DMS79 (cell line): Measurements from ENCODE around the gene MRC2.
A peak's percentile ranks its signal among the peaks of the same experiment; 100 is the strongest.
"Not testable (repeated sequence)": the region's sequence is repeated elsewhere in the genome, so short reads cannot be mapped to it uniquely, and the experiment has no call there.

ENCODE experiments used
- DNase-seq: peaks from one replicate; lab custom pipeline; 2025; lab: John Stamatoyannopoulos, UW

Gene MRC2, protein sequence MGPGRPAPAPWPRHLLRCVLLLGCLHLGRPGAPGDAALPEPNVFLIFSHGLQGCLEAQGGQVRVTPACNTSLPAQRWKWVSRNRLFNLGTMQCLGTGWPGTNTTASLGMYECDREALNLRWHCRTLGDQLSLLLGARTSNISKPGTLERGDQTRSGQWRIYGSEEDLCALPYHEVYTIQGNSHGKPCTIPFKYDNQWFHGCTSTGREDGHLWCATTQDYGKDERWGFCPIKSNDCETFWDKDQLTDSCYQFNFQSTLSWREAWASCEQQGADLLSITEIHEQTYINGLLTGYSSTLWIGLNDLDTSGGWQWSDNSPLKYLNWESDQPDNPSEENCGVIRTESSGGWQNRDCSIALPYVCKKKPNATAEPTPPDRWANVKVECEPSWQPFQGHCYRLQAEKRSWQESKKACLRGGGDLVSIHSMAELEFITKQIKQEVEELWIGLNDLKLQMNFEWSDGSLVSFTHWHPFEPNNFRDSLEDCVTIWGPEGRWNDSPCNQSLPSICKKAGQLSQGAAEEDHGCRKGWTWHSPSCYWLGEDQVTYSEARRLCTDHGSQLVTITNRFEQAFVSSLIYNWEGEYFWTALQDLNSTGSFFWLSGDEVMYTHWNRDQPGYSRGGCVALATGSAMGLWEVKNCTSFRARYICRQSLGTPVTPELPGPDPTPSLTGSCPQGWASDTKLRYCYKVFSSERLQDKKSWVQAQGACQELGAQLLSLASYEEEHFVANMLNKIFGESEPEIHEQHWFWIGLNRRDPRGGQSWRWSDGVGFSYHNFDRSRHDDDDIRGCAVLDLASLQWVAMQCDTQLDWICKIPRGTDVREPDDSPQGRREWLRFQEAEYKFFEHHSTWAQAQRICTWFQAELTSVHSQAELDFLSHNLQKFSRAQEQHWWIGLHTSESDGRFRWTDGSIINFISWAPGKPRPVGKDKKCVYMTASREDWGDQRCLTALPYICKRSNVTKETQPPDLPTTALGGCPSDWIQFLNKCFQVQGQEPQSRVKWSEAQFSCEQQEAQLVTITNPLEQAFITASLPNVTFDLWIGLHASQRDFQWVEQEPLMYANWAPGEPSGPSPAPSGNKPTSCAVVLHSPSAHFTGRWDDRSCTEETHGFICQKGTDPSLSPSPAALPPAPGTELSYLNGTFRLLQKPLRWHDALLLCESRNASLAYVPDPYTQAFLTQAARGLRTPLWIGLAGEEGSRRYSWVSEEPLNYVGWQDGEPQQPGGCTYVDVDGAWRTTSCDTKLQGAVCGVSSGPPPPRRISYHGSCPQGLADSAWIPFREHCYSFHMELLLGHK (N-terminal part only)

DNA sequence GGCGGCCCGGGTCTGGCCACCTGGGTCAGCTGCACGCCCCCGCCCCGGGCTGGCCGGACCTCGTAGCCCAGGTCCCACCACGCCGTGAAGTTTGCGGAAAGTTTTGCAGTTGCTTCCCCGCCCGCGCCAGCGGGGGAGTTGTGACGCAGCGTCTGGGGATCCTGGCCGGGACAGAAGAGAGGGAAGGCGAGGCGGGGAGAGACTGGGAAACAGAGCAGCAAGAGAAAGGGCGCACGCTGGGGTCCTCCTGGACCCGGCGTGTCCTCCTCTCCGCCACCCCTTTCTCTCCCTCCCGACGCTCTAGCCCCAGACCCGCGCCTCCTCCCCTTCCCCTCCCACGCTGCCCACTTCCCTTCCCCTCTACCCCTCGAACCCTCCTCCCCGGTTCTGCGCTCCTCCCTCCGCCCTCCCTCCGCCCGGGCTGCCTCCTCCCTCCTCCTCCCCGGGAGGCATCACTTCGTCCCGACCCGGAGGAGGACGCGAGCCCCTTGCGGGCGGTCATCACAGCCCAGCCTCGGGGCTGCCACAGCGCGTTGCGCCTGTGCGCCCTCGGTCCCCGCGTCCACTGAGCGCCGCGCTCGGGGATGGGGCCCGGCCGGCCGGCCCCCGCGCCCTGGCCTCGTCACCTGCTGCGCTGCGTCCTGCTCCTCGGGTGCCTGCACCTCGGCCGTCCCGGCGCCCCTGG is at the start of gene MRC2:
TSS of gene MRC2 (plus strand) at position 452 of the 685 bp plus-strand sequence. CDS start at position 585, 133 bp downstream.
- DNase-seq = no peak

DNA sequence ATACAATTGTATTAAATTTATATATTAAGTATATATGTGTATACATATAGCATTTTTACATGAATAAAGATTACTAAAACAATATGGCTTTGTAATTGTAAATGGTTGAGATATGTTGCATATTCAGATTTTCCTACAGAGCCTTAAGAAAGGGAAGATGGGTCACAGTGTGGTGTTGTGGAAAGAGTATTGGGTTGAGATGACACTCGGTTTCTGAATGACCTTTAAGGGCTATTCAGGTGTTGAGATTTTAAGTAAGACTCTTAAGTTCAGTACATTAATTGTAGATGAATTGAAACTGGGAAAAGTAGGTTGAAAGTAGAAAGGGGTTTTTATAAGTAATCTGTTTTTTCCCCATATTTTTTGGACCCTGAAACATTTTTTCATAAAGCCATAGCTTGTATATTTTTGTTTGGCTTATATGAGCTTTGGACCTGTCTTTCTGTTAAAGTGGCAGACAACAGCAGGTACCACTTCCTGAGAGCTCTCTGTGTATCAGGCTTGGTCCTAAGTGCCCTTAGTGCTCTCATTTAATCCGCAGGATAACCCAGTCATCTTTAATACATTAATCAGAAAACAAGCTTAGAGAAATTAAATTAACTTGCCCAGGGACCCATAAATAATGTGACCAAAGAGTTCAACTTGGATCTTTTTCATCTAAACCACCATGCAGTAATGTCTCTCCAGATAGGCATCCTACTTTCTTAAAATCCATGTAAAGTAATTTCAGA is 48.5 kb upstream of the MRC2 start:
- DNase-seq = no peak

DNA sequence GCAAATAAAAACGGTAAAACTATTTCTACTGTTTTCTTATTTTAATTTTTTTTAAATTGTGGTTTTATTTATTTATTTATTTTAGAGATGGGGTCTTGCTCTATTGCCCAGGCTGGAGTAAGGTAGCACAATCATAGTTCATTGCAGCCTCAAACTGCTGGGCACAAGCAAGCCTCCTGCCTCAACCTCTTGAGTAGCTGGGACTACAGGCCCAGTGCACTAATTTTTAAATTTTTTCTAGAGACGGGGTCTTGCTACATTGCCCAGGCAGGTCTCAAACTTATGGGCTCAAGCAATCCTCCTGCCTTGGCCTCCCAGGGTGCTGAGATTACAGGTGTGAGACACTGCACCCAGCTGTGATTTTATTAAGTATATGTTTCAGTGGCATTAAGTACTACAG is 46.5 kb upstream of the MRC2 start:
- no peak for DNase-seq

DNA sequence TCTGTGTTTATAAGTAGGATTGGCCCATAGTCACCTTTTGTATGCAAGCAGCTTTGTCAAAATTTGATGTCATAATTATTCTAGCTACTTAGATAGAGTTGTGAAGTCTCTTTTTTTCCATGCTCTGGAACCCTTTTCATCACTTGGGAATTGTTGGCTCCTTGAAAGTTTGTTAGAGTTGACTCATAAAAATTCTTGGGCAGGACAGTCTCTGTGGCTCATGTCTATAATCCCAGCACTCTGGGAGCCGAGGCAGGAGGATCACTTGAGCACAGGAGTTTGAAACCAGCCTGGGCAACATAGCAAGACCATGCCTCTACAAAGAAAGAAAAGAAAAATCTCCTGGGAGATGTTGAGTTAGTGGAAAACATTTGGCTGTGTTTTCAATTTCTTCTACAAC is 45.7 kb upstream of the MRC2 start:
- DNase-seq = no peak

DNA sequence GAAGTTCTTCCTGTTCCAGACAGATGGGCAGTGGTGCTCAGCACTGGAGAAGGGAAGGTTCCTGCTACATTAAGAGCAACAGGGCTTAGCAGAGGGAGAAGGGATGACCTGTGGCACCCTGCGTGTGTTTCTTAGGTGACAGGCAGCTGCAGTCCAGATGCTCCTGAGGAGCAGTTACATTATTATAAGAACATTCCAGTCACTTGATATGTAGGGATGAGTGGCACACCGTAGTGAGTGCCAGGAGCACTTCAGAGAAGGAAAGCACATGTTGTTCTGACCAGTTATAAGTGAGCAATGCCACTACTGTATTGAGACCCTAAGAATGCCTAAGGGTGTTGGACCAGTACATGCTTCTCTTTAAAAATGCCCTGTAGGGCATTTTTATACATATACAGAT is 39.9 kb upstream of the MRC2 start:
- DNase-seq = peak; percentile 7

DNA sequence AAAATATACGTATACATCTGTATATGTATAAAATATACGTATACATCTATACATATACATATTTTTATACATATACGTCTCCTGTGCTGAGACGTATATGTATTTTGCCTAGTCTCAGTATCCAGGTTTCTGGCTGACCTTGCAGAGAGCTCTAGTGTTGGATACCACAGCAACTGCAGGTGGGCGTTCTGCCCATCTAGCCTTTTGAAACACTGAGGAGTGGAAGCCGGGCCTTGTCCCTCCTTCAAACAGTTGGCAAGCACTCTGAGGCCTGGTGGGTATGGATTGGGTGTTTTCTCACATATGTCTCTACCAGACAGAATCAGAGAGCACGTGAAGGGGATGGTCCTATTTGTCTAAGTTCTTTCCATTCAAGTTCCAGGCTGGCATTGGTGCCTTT is 39.4 kb upstream of the MRC2 start:
- DNase-seq = no peak

DNA sequence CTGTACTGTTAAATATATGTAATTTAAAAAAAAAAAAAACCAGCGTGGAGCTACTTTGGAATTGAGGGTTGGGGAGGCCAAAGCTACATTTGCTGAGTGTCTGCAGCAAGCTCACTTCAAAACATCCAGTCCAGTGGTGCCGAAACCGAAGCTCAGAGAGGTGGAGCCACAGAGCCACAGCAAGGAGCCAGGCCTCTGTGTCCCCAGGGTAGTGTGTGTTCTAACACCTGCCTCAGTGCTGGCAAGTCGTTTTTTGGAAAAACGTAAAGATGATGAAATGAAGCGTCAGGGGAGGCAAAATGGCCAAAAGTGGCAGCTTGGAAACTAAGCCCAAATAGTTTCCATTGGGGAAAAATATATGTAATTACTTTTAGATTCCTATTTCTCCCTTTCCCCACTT is 36.1 kb upstream of the MRC2 start:
- no peak for DNase-seq

DNA sequence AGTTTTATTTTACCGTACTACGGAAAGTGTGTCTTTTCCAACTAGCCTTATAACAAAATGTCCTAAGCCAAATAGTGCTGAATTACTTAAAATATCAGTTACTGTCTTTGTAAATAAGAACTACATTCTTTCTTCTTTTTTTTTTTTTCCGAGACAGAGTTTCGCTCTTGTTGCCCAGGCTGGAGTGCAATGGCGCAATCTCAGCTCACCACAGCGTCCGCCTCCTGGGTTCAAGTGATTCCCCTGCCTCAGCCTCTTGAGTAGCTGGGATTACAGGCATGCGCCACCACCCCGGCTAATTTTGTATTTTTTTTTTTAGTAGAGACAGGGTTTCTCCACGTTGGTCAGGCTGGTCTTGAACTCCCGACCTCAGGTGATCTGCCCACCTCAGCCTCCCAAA is 35.6 kb upstream of the MRC2 start:
- DNase-seq = not testable (repeated sequence)

DNA sequence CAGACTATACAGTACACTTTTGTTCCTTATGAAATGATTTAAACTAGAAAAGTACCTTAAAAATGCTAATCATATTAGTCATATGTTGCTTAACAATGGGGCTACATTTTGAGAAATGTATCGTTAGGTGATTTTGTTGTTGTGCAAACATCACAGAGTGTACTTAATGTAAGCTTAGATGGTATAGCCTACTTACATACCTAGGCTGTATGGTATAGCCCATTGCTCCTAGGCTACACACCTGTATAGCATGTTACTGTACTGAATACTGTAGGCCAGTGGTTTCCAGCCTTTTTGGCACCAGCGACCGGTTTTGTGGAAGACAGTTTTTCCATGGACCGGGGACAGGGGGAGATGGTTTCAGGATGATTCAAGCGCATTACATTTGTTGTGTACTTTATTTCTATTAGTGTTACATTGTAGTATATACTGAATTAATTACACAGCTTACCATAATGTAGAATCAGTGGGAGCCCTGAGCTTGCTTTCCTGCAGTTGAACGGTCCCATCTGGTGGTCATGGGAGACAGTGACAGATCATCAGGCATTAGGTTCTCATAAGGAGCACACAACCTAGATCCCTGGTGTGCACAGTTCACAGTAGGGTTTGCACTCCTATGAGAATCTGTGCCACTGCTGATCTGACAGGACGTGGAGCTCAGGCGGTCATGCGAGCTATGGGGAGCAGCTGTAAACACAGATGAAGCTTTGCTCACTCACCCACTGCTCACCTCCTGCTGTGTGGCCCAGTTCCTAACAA is 35.0 kb upstream of the MRC2 start:
- DNase-seq = no peak

DNA sequence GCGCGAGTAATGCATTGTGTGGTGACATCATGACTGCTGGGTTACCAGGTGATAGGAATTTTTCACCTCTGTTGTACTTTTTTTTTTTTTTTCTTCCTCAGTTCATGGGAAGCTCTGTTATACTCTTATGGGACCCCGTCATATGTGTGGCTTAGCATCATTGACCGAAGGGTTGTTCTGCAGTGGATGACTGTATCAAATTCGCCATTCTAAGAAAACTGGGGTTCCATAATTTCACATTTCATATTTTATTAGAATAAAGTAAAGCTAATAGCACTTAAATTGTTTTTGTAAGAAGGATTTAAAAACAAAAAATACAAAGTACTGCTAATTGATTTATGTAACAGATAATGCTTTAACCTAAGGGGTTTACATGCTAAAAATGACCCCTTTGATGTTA is 32.0 kb upstream of the MRC2 start:
- no peak for DNase-seq

DNA sequence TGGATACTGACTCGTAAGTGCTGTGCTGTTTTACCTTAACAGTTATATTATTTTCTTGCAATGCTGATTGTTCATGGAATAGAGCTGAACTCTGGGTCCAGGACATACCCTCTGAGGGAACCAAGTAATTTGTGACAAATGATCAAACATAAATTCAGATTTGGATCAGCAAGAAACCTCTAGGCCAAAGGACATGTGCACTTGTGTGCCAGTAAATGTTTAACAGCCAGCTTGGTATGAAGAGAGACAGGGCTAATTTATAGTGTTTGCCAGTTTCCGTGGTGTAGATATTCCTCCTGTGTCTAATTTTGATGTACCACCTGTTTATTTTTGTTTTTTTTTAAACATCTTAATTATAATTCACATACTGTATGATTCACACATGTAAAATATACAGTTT is 30.8 kb upstream of the MRC2 start:
- DNase-seq = no peak

DNA sequence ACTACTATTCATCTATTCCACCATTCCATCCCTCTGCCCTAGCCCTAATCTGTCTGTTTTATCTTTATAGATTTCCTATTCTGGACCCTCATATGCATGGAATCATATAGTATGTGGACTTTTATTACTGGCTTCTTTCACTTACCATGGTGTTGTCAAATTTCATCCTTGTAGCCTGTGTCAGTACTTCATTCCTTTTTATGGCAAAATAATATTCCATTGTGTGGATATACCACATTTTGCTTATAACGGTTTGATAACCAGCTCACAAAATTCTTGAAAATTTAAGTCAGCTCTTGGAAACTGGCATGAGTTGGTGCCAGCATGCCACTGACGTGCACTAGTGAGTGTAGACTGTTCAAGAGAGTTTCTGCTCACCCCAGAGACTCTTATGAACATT is 30.3 kb upstream of the MRC2 start:
- no peak for DNase-seq

DNA sequence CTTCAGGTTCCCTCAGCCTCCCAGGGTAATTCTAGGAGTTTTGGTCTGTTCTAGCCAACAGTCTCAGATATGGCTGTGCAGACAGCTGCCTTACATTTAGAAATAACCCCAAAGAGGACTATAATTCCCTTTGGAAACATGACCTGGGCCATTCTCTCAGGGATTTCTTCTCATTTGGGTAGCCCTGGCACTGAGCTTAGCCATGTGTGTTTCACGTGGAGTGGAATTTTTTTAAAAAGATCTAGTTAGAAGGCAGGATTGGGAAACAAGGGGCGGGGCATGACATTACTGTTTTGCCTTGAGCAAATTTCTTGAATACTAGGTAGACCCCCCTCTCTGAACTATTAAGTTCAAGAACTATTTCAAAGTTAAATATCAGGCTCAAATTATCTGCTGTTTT is 29.6 kb upstream of the MRC2 start:
- no peak for DNase-seq

DNA sequence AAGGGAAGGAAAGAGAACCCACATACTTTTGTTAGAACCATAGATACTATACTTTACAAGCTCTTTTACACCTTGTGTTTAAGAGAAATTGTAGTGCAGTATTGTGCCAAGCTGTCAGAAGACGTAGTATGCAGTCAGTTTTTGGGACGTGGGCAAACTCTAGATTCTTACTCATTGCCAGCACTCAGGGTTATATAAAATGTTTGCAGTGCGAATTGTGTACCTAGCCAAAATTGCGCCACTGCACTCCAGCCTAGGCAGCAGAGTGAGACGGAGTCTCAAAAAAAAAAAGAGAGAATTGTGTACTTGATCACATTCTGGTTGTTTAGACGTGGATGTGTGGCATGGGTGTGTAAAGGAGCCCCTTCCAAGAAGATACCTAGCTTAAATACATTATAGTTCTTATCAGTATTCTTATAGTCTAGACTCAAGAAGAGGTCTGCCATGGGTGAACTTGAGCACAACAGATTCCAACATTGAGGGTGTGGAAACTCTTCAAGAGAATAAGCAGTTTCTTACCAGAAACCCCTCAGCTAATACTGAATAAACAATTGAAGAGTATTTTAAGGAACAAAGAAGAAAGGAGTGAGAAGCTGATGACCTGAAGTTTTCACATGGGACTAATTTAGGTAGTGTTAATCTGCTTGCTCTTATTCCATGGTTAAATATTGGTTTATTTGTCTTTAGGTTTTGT is 27.4 kb upstream of the MRC2 start:
- DNase-seq = no peak

DNA sequence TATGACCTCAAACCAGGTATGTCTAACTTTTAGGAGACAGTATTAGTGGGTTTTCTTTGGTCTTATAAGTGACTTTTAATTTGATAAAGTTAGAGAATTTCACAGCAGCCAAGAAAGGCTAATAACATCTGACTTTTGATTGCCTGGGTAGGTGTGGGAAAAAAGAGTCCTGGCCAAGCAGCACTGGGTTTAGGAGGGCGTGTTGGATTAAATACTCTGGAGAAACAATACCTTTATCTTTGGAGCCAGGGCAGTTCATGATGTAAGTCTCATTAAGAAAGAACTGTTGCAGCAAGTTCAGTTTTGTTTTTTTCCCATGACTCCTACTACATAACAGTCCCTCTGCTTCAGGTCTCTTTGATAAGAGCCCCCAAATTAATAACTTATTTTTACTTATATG is 26.7 kb upstream of the MRC2 start:
- DNase-seq = no peak

DNA sequence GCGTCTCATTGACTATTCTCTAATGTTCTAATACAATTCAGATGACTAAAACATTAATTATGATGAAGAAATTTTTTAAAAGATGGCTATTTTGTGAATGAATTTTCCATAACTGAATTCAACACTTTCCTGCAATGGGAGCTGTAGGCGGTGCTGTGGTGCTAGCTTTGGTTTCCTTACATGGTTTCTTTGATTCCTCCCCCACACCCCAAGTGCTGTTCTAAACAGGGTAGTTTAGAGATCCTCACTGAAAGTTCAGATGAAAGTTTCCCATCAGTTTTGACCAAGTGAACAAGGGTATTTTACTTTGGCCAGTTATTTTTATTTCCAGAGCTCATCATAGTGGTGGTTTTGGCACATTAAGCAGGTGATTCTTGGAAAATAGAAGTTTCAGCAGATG is 26.0 kb upstream of the MRC2 start:
- no peak for DNase-seq

DNA sequence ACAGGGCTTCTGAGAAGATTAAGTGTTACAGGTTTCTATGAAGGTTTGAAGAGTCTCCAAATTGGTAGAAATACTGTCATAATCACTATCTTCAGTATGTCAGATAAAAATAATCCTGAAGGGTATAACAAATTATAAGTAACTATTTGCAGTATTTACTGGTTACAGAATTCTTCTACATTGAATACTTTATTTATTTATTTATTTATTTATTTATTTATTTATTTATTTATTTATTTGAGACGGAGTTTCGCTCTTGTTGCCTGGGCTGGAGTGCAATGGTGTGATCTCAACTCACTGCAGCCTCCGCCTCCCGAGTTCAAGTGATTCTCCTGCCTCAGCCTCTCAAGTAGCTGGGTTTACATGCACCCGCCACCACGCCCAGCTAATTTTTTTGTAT is 23.7 kb upstream of the MRC2 start:
- DNase-seq = not testable (repeated sequence)

DNA sequence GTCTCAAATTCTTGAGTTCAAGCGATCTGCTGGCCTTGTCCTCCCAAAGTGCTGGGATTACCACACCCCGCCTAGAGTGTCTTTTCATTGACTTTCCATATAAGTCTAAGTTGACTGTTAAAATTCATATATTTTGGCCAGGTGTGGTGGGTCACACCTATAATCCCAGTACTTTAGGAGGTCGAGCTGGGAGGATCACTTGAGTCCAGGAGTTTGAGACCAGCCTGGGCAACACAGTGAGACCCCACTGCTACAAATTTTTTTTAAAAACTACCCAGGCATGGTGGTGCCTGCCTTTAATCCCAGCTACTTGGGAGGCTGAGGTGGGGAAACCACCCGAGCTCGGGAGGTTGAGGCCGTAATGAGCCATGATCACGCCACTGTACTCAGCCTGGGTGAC is 21.9 kb upstream of the MRC2 start:
- DNase-seq = no peak

DNA sequence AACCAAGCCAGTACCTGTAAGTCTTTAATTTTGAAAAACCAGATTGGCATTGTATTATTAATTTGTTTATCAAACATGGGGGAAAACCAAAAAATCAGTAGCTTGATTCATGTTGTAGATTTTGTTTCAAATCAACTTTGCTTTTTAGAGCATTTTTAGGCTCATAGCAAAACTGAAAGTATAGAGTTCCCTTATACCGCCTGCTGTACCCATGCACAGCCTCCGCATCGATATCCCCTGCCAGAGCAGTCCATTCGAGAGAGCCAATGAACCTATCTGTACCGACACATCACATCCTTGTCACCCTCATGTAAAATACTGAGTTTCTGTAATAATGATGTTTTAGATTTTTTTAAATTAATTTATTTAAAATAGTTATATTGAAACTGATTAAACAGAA is 16.2 kb upstream of the MRC2 start:
- DNase-seq = no peak

DNA sequence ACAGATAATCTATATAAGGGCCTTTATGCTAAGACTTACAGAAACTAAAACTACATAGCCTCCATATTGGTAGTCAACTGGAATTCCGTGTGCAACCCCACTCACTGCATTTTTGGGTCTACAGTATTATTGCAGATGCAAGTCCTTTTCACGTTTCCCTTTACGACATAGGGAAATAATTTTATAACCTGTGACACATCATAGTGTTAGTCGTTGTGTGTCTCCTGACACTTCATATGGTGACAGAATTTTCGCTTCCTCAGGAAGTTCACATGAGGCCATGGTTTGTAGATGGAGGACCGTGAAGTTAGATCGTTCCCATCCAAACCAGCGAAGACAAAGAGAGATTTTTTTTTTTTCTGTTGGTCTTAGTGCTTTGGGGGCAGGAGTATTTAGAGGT is 15.7 kb upstream of the MRC2 start:
- no peak for DNase-seq
